ENCODE results near the gene DNAJC27. TPM values are rescaled to one million over a fixed set of nuclear protein-coding genes. Genes with fewer than 3 reads are reported as not detected.

DNAJC27 gene
- total and polyA plus RNA-seq, 9 of the 15 experiments (the other 6 are each of a cell fraction or from before 2014, with no cell fraction given): 0.53 to 5.9 (median 3.0) TPM

GRCh38 chr2:24971536-24972314 lies at the start of gene DNAJC27 (continued):
- no peak for TF ChIP-seq ESRRB (CRISPR knock-in tag; IDR thresholded peaks at IDR 0.05; ENCODE audit: borderline replicate concordance)
- TF ChIP-seq ZNF639 (CRISPR knock-in tag; conservative IDR thresholded peaks at IDR 0.05 in 1 of 2, IDR thresholded peaks at IDR 0.05 in 1 of 2): no peak
- TF ChIP-seq NCOA2 (IDR thresholded peaks at IDR 0.05; ENCODE audit: partially characterized antibody in 2 of 2): no peak
- TF ChIP-seq HMGN3 (IDR thresholded peaks at IDR 0.05; ENCODE audit: borderline replicate concordance, extremely low read depth, insufficient read length, low read depth, low read length): peak; percentile 66
- TF ChIP-seq NUFIP1 (IDR thresholded peaks at IDR 0.05; ENCODE audit: partially characterized antibody): no peak
- peak; percentile 17 for TF ChIP-seq FIP1L1 (IDR thresholded peaks at IDR 0.05; ENCODE audit: low read depth, low read length, poor library complexity, severe bottlenecking)
- TF ChIP-seq REST (IDR thresholded peaks at IDR 0.05; ENCODE audit: borderline replicate concordance): no peak
- TF ChIP-seq REST (CRISPR knock-in tag; IDR thresholded peaks at IDR 0.05; ENCODE audit: low read depth): 0 out of 2 replicates have a peak, but pooled peaks have one; percentile 47
- no peak for TF ChIP-seq LARP7 (IDR thresholded peaks at IDR 0.05)
- TF ChIP-seq ZNF830 (CRISPR knock-in tag; IDR thresholded peaks at IDR 0.05): no peak
- no peak for TF ChIP-seq RBM17 (IDR thresholded peaks at IDR 0.05; ENCODE audit: borderline replicate concordance, low read depth, low read length)
- no peak for TF ChIP-seq RNF219 (CRISPR knock-in tag; IDR thresholded peaks at IDR 0.05)
- peak; percentile 92 for TF ChIP-seq POLR2AphosphoS5 (IDR thresholded peaks at IDR 0.05; ENCODE audit: control insufficient read depth, insufficient read depth, low read depth, low read length)
- no peak for TF ChIP-seq CBFB (CRISPR knock-in tag; IDR thresholded peaks at IDR 0.05)
- no peak for TF ChIP-seq MTA2 (IDR thresholded peaks at IDR 0.05; ENCODE audit: low read depth)
- TF ChIP-seq MAFG (tag; conservative IDR thresholded peaks at IDR 0.05): no peak

Measured in K562 (cell line).